NCI-H524 treated with DMSO at 0.1 percent for 48 hours (cell line): Measurements from ENCODE around the gene KBTBD12.

Source experiments
- DNase-seq: peaks from one replicate; lab custom pipeline; 2025; lab: John Stamatoyannopoulos, UW

The KBTBD12 gene

DNA sequence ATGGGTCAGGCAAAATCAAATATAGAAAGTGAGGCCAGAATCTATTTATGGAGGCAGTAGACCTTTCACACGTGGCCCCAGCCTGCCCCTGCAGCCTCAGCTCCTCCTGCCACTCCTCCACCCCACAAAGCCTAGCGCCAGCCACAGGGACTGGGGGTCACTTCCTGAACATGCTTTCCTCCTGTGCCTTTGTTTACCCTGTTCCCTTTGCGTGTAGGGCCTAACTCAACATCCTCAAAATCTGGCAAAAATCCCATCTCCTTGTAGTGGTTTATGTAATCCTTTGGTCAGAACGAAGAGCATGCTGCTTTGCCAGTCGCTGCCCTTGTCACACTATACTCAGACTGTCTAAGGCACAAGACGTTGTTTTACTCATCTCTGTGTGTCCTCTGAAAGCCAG, 39.6 kb downstream of the KBTBD12 start:
- no peak for DNase-seq

- DNase-seq: no peak
These were observed 40.7 kb downstream of the KBTBD12 start for GRCh38 chr3:127955728-127956127.

DNA sequence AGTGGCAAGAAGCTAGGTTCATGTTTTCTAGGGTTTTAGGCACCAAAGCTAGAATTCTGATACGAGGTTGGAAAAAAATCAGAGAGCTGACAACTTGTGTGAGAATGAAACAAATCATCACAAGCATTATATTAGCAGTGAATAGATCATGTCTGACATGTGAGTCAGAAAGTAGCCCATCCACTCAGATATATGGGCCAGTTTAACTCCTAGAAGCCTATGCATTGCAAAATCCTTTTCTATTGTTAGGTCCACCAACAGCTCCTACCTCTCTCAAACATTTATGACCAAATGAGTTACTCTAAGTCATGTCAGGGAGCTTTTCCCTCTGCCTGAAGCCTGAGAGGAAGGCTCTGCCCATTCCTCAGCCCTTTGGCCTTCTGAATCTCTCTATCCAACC, 44.0 kb downstream of the KBTBD12 start:
- no peak for DNase-seq

GRCh38 chr3:127959873-127960272, 44.8 kb downstream of the KBTBD12 start:
- peak; percentile 93 for DNase-seq

DNA sequence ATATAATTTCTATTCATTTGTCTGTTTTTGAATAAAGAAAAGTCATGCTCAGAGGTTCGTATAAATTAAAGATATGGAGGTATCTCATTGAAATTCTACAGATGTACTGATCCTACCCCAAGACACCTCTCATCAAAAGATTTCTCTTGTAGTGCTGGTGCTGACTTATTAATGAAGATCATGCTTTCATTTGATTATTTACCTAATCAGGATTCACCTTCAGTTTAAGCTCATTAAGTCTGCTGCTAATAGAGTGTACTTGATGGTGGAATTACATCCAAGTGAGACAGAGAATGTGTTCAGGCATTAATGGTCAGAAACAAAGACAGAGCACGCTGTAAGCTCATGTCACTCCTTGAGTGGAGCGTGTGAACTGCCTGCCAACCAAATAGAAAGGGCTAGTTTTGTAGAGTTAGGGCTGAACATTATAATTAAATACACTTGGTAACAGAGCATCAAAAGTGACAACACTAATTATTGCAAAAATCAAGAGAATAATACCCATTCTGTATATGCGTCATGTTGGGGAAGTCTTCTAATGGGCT, 45.5 kb downstream of the KBTBD12 start:
- DNase-seq: no peak

- DNase-seq: no peak
These were observed 46.1 kb downstream of the KBTBD12 start for GRCh38 chr3:127961124-127961523.

- DNase-seq: no peak
These were observed 46.9 kb downstream of the KBTBD12 start for GRCh38 chr3:127961963-127962362.

- DNase-seq: no peak
These were observed 47.9 kb downstream of the KBTBD12 start for GRCh38 chr3:127962937-127963336.

GRCh38 chr3:127964053-127964452, 49.0 kb downstream of the KBTBD12 start:
- DNase-seq: peak; percentile 76

- DNase-seq: no peak
These were observed 49.8 kb downstream of the KBTBD12 start for GRCh38 chr3:127964816-127965215.

DNA sequence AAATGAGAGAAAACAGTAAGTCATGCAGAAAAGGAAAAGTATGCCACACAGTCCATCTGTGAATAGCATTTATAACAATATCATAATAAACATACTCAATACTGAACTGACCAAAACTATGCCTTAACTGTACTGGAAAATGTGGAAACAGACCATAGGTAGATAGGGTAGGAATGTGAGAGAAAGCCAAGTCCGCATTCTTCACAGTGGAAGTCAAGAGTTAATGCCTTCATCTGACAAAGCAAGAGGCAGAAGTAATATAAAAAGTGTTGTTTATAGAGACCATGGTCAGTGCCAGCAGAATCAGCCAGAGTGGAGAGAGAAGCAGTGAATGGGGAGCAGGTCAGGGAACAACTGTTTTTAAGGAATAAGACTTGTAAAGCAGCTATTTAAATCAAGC, 52.3 kb downstream of the KBTBD12 start:
- DNase-seq: no peak

GRCh38 chr3:127970966-127971592, 56.0 kb downstream of the KBTBD12 start:
- peak; percentile 46 for DNase-seq

DNA sequence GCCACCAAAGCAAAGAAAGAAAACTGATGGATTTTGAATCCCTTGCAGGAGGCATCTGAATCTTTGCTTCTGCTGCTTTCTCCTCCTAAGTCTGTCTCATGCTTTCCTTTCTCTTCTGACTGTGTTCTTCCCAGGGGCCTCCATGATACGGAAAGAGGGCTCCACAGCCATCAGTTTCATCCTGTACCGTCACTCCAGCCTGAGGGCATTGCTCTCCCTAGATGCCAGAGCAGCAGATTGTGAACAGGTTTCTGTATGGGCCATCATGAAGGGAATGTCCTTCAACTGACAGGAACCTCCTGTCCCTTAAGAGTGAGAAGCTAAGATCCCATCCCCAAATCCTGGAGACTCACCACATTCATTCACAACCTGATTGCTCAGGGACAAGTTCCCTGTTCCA, 59.2 kb downstream of the KBTBD12 start:
- DNase-seq: no peak

DNA sequence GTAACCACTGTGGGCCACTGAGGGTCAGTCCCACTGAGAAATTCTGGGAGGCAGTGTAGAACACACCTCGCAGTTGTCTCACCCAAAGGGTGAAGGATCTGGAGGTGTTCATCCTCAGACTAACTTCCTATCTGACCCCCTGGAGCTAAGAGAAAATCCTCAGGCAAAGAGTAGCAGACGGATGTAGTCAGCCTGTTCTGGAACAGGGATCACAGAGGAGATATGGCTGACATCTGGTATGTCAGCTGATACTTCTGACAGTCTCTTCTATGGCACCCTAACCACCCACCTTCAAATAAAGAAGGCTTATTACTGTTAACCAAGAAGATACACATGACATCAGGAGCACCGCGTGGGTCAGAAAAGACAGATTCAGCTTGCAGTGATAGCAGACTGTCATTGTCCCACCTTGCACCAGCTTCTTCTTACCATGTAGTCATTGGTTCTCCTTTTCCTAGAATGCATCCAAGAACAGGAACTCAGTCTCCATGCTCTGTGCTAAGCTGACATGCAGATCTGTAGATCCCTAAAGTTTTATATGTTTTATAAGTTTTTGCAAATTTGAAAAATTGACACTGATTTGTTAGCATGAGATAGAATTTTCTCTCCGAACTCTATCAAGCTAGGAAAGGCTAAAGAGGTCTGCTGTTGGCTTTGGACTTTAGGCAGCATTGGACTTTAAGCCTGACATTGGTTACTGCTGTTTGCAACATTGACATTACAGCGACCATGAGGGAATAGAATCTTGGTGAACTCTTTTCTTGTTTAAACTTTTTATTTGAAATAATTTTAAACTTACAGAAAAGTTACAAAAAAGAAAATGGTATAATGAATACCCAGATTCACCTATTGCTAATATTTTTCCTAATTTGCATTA, 60.4 kb downstream of the KBTBD12 start:
- no peak for DNase-seq

DNA sequence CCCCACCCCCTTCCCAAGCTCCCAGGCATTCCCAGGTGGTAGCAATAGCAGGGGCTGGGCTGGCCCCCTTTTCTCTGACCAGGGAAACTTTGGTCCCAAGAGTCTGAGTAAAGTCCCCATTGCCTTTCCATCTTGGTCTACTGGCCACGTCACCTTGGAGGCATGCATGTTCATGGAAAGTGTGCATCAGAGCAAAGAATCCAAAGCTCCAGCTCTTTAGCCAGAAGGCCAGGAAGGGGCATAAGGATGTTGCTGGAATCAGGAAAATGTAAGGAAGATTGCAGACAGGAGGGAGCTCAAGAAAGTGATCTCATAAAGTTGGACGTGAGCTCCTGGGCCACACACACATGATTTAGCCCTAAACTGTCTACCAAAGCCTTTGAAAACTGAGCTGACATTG, 63.6 kb downstream of the KBTBD12 start:
- DNase-seq: no peak

DNA sequence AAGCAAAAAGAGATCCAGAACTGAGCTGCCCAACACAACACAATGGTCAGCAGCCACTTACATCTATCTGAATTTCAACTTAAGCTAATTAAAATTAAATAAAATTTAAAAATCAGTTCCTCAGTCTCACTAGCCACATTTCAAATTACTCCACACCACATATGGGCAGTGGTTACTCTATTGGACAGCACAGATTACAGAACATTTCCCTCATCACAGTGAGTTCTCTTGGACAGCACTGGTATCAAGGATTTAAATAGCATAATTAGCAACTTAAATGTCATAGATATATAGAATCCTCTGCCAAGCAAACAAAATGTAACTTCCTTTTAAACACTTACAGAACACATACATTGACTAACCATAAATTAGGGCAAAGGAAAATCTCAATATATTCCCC, 64.4 kb downstream of the KBTBD12 start:
- DNase-seq: no peak

DNA sequence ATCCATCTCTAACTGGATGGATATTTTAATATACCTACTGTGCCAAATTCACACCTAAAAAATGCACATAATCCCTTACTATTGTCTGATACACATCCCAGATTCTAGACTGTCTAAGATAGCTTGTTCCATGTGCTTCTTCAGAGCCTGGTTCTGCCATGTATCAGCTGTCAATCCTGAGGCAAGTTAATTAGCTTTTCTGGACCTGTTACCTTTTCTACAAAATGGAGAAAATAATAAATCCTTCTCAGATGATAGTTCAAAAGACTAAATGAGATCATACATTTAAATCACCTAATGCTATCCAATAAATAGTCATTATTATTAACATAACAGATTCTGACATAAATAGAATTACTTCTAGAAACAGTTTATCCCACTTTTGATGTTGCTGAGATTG, 66.1 kb downstream of the KBTBD12 start:
- no peak for DNase-seq

GRCh38 chr3:127982155-127982554, 67.1 kb downstream of the KBTBD12 start:
- DNase-seq: no peak

DNA sequence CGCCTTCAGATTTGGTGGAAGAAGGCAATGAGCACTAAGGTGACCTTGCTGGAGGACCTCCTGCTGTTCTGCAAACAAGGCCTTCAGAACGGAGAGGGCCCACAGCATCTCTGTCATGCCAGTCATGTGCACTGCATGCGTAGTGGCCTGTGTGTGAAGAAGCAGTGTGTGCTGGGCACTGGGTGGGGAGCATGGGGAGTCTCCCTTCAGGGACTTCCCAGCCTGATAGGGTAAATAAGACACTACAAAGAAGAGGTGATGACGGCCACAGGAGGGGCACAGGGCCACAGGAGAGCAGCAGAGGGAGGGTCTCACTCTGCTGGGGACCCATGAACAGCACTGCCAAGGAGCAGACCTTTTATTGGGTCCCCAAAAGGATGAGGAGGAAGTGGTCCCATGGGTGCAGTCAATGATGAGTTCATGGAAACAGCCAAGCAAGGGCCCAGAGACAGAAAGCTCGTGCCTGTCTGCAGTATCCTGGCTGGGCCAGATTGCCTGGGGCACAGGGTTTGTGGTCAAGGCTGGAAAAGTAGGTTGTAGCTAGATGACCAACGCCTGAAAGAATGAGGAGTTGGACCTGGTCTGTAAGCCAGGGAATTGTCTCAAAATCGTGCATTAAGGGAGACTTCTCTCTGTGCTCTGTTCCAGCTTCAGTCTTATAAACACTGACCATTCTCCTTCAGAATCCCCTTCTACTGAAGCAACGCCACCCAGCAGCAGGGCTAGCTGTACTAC, 69.4 kb downstream of the KBTBD12 start:
- no peak for DNase-seq

DNA sequence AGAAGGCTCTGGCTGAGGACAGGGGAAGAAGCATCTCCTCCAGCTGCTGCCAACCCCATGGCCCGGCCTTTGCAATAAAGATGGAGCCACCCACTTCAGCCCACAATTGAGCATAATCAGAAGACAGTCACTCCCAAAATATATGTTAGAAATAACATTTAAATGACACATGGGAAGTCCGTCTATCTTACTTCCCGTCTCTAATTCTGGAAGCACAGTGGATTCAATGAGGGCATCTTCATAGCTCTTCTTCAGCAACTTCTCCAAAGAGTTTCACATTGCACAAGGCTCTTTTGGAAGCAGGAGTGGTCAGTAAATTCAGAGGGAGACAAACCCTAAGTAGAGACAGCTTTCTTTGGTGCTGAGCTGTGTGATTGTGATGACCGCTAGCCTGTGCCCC, 70.2 kb downstream of the KBTBD12 start:
- DNase-seq: no peak

DNA sequence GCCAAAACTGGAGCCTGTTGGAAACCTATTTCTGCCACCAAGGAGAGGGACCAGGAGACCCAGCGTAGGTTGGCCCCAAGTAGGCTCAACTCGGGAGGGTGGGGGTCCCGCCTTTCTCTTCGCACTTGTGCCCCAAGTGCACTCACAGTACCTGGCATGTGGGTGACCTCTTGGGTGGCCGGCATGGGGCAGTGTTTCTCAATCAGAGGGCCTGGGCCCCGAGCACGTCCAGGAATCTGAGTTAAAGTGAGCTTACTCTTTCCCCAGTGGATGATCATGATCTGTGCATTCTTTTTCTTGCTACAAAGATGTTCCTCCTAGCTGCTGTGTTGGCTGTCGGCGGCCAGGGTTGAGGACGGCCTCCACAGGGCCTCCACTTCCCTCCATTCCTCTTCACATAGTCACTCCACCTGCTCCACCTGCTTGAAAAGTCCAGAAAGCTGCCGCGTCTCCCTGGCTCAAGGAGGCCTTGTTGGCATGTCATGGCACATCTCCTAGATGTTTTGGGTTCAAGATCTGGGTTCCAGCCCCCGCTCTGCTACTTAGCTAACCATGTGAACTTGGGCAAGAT, 70.7 kb downstream of the KBTBD12 start:
- DNase-seq: no peak

- no peak for DNase-seq
These were observed 71.8 kb downstream of the KBTBD12 start for GRCh38 chr3:127986803-127987202.
